NCI-H69 (cell line): ENCODE measurements around the gene GRIP1.
A peak's percentile ranks its signal among the peaks of the same experiment; 100 is the strongest.

ENCODE experiments used
- DNase-seq: peaks from one replicate; lab custom pipeline; 2025; lab: John Stamatoyannopoulos, UW

Gene GRIP1

GRCh38 chr12:66447643-66448042, 231.2 kb downstream of the GRIP1 start:
- DNase-seq = no peak

- DNase-seq = no peak
Measured at GRCh38 chr12:66446276-66446675, 232.6 kb downstream of the GRIP1 start.

- no peak for DNase-seq
Measured at GRCh38 chr12:66441905-66442559, 236.8 kb downstream of the GRIP1 start.

GRCh38 chr12:66438601-66439000, 240.3 kb downstream of the GRIP1 start:
- DNase-seq = no peak

GRCh38 chr12:66430106-66430505, 248.8 kb downstream of the GRIP1 start:
- DNase-seq = no peak

GRCh38 chr12:66428870-66429269, 250.0 kb downstream of the GRIP1 start:
- no peak for DNase-seq

- DNase-seq = no peak
Measured at GRCh38 chr12:66428261-66428660, 250.6 kb downstream of the GRIP1 start.

- DNase-seq = no peak
Measured at GRCh38 chr12:66426696-66427095, 252.2 kb downstream of the GRIP1 start.

- no peak for DNase-seq
Measured at GRCh38 chr12:66423266-66423665, 255.6 kb downstream of the GRIP1 start.

GRCh38 chr12:66418908-66419307, 260.0 kb downstream of the GRIP1 start:
- no peak for DNase-seq

- no peak for DNase-seq
Measured at GRCh38 chr12:66417217-66417616, 261.7 kb downstream of the GRIP1 start.

GRCh38 chr12:66409195-66409871, 269.5 kb downstream of the GRIP1 start:
- peak; percentile 33 for DNase-seq

GRCh38 chr12:66405395-66405794, 273.5 kb downstream of the GRIP1 start:
- DNase-seq = no peak

GRCh38 chr12:66403746-66404145, 275.1 kb downstream of the GRIP1 start:
- DNase-seq = peak; percentile 10

GRCh38 chr12:66399911-66400306, 279.0 kb downstream of the GRIP1 start:
- DNase-seq = no peak

- DNase-seq = no peak
Measured at GRCh38 chr12:66398931-66399910, 279.7 kb downstream of the GRIP1 start.

GRCh38 chr12:66397574-66398290, 281.1 kb downstream of the GRIP1 start:
- peak; percentile 76 for DNase-seq

GRCh38 chr12:66393890-66394289, 285.0 kb downstream of the GRIP1 start:
- no peak for DNase-seq

- DNase-seq = no peak
Measured at GRCh38 chr12:66392266-66392915, 286.5 kb downstream of the GRIP1 start.

GRCh38 chr12:66388517-66388916, 290.4 kb downstream of the GRIP1 start:
- DNase-seq = no peak

- no peak for DNase-seq
Measured at GRCh38 chr12:66387117-66387516, 291.8 kb downstream of the GRIP1 start.
